NCI-H187 (cell line): ENCODE results near the gene SMARCAL1.

Source experiments
- DNase-seq, 2 experiments: peaks; one replicate each; lab custom pipeline; 2025; lab: John Stamatoyannopoulos, UW

SMARCAL1 gene

DNA sequence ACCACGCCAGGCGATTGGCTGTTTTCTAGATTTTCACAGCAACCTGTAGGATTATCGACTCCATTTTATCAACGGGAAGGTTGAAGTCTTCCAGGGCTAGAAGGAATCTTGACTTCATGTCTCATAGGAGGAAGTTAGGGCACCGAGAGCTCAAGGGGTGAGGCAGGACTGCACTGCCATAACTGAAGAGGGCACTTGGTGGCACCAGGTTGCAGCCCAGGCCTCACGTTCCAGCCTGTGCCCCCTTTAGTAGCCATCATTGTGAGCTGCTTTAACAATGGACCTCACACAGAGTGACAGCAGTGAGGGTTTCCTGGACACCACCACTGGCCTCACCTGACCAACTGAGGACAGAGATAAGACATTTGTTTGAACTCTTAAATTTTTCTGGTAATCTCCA, 63.5 kb downstream of the SMARCAL1 start:
- no peak for DNase-seq

- no peak for DNase-seq
Measured at GRCh38 chr2:216477283-216478035, 65.2 kb downstream of the SMARCAL1 start.

- no peak for DNase-seq
Measured at GRCh38 chr2:216478151-216478550, 65.9 kb downstream of the SMARCAL1 start.

- no peak for DNase-seq
Measured at GRCh38 chr2:216478791-216479190, 66.5 kb downstream of the SMARCAL1 start.

- no peak for DNase-seq
Measured at GRCh38 chr2:216480221-216480620, 67.9 kb downstream of the SMARCAL1 start.

GRCh38 chr2:216482640-216483039, 70.4 kb downstream of the SMARCAL1 start:
- no peak for DNase-seq

GRCh38 chr2:216485237-216485636, 73.0 kb downstream of the SMARCAL1 start:
- DNase-seq: no peak

DNA sequence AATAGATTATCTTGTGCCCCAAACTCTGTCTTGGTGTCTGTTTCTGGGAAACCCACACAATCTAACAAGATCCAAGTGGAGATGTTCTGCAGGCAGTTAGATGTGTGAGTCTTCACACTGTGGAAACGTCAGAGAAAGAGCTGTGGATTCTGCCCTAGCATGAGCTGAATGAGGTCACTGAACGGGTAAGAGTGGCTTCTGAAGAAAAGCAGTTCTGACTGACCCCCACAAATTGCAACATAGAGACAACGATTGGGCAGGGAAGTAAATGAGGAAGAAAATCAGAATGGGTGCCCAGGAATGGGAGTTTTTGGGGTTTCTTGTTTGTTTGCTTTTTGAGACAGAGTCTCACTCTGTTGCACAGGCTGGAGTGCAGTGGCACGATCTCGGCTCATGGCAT, 73.5 kb downstream of the SMARCAL1 start:
- DNase-seq: no peak

- no peak for DNase-seq
Measured at GRCh38 chr2:216486271-216486670, 74.0 kb downstream of the SMARCAL1 start.

DNA sequence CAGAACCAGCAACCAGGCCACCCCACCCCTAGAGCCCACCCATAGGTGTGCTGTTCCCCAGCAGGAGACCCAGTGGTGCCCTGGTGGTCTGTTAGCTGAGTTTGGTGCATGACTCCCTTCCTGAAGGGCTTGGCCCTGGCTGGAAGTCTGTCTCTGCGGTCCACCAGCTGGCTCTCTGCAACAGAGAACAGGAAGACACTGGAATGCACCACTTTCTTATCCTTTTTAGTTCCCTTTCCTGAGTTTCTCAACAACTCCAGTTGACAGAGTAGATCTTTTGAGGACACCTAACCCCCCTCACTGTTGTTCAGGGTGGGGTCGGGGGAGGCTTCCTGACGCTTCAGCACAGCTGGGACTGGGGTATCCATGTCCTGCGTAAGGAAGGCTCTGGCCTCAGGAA, 74.4 kb downstream of the SMARCAL1 start:
- no peak for DNase-seq

GRCh38 chr2:216490061-216490460, 77.8 kb downstream of the SMARCAL1 start:
- no peak for DNase-seq

DNA sequence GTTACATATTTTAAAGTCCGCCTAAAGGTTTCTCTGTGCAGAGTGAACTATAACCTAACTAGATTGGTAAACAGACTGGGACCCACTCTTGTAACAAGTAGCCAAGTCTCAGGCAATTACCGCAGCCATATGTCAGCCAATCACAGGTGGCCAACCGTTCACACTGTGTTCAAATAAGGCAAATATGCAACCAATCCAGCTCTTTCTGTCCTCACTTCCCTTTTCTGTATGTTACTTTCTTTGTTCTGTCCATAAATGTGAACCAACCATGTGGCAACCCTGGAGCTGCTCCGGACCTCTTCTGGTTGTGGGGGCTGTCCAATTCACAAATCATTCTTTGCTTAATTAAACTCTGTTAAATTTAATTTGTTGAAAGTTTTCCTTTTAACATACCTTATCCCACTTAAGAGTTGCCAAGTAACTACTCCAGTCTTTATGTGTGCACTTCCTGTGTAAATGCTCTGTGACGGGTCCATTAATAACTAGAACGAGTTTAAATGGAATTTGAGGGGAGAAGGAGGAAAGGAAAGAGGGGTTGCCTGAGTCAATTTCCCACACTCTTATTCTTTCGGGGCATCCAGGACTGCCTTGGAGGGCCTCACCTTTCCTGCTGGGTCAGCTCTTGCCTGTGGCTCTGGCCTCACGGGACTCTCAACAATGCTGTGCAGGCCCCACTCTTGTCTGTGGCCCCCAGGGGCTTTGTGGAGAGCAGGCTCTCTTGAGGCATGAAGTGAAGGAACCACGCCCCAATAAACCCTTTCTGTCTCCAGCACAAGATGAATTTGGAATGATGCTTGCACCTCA, 79.7 kb downstream of the SMARCAL1 start:
- DNase-seq: no peak

DNA sequence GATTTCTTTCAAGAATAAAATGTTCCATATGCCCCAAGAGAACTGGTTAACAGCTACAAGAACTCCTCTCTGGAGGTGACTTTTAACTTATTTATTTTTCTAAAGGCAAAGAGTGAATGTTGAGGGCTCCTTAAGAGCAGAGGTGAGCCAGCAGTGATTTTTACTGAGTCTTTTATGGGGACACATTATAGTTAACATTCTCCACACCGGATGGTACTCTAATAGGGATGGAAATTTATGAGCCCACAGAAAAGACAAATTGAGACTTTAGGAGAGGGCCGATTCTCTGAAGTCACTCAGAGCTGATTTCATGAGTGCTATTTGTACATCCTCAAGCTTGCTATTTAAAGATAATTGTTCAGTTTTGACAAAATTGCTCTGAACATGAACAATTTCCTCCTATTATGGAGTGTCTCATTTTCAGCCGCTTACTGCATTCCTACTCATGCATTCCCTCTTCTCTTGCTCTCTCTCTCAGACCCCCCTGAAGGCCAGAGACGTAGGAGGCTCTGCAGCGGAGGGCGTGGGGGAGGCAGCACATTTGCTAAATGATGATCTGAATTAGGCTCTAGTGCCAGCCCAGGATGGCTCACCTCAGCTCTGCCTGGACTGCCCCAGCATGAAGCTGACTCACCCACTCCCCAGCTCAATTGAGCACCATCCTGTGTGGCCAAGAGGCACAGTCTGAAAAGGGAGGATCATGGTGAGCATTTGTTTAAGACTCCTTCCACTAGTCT, 80.5 kb downstream of the SMARCAL1 start:
- no peak for DNase-seq

DNA sequence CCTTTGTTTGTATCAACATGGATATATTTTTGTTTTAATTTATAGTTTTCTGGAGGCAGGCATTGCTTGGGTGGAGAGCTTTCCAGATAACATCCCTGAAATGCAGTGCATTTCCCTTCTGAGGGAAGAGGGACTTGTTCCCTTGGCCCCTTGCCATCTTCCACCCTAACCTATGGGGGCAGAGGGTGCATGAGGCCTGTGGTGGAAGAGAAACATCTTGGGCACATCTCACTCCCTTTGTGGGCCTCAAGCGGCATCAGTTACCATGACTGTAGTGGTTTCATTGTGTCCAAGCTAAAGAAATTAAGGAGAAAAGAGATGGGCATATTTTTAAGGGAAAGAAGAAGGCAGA, 81.0 kb downstream of the SMARCAL1 start:
- no peak for DNase-seq

- no peak for DNase-seq
Measured at GRCh38 chr2:216495656-216496055, 83.4 kb downstream of the SMARCAL1 start.

- DNase-seq: no peak
Measured at GRCh38 chr2:216497382-216498069, 85.2 kb downstream of the SMARCAL1 start.

DNA sequence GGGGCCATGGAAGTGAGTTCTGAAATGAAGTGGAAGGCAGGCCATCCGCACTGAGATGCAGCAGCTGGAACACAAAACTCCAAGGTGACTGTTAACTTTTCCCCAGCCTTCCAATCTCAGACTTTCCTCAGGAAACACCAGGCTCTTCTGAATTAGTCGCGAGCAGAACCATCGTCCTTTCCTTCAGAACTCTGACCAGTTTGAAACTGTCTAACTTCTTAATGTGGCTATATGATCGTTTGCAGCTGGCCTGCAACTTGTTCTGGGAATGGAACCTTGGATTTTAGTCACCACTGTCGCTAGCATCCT, 85.7 kb downstream of the SMARCAL1 start:
- DNase-seq: no peak

GRCh38 chr2:216498379-216499352, 86.4 kb downstream of the SMARCAL1 start, which contains the start of gene RPL37A:
Gene RPL37A, plus strand, starts transcription at chr2:216498844. Its CDS starts 31 bp downstream, at chr2:216498875.
- DNase-seq: peak; percentile 54 to 66

DNA sequence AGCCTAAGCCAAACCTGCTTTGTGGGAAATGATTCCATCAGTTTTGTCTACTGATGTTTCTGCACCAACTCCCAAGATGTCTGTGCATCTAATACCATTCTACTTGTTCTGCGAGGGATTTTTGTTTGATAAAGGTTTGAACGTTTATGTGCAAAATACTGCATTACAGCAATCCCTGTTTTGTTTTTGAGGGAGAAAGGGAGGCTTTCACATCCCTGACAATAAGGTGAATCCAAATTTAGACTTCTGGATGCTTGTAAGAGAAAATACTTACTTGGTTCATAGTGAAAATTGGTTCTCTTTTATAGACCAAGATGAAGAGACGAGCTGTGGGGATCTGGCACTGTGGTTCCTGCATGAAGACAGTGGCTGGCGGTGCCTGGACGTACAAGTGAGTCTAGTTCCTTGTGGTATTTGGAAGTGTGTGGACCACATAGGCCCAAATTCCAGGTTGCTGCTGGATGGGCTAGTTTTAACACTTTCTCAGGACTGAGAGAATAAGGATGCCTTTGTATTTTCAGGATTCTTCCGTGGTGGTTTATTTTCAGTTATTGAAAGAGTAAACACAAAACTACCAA, 87.4 kb downstream of the SMARCAL1 start:
- no peak for DNase-seq

GRCh38 chr2:216500572-216500971, 88.3 kb downstream of the SMARCAL1 start:
- DNase-seq: no peak

DNA sequence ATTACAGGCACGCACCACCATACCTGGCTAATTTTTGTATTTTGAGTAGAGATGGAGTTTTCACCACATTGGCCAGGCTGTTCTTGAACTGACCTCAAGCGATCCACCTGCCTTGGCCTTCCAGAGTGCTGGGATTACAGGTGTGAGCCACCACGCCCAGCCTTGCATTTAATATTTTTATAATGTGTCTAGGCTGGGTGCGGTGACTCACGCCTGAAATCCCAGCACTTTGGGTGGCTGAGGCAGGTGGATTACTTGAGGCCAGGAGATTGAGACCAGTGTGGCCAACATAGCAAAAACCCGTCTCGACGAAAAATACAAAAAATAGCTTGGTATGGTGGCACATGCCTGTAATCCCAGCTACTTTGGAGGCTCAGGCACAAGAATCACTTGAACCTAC, 89.6 kb downstream of the SMARCAL1 start:
- DNase-seq: no peak
